ENCODE data around the gene PTTG2.

Gene PTTG2

GRCh38 chr4:37995981-37996775 is 36.0 kb downstream of the PTTG2 start:
- no peaks in the 10 kb centered on the region for H3K27me3 Mint-ChIP-seq (ENCODE audit: low read depth, poor library complexity)
- no peak overlapping the region for H3K4me3 Mint-ChIP-seq
- DNase-seq, result no peak
- H3K36me3 Mint-ChIP-seq (ENCODE audit: low read depth), result peaks cover 9% of the 10 kb centered on the region
- H3K27ac Mint-ChIP-seq, result no peak overlapping the region
- no peak for TF ChIP-seq CTCF (IDR thresholded peaks at IDR 0.05)
- H3K9me3 Mint-ChIP-seq, result peaks cover 5% of the 10 kb centered on the region
- H3K4me1 Mint-ChIP-seq, result peaks cover 61% of the 10 kb centered on the region

- Mint-ChIP-seq H3K4me1 (peaks cover 65% of the 10 kb centered on the region), H3K36me3 (ENCODE audit: low read depth) (no peaks in the 10 kb centered on the region), H3K9me3 (no peaks in the 10 kb centered on the region), H3K27ac (no peak overlapping the region), H3K4me3 (no peak overlapping the region), H3K27me3 (ENCODE audit: low read depth, poor library complexity) (no peaks in the 10 kb centered on the region)
- no peak for DNase-seq
- no peak for TF ChIP-seq CTCF (IDR thresholded peaks at IDR 0.05)
Measured at GRCh38 chr4:37998226-37998625, 38.0 kb downstream of the PTTG2 start.

GRCh38 chr4:37999000-37999716 is 39.0 kb downstream of the PTTG2 start:
- no peak overlapping the region for H3K4me3 Mint-ChIP-seq
- H3K27me3 Mint-ChIP-seq (ENCODE audit: low read depth, poor library complexity), result no peaks in the 10 kb centered on the region
- peaks cover 69% of the 10 kb centered on the region for H3K4me1 Mint-ChIP-seq
- no peaks in the 10 kb centered on the region for H3K9me3 Mint-ChIP-seq
- H3K36me3 Mint-ChIP-seq (ENCODE audit: low read depth), result no peaks in the 10 kb centered on the region
- no peak overlapping the region for H3K27ac Mint-ChIP-seq
- DNase-seq, result no peak
- TF ChIP-seq CTCF (IDR thresholded peaks at IDR 0.05), result no peak

- DNase-seq, result no peak
- no peaks in the 10 kb centered on the region for H3K9me3 Mint-ChIP-seq
Measured at GRCh38 chr4:37999965-38000364, 39.8 kb downstream of the PTTG2 start.

GRCh38 chr4:38001927-38002326 is 41.7 kb downstream of the PTTG2 start:
- H3K4me1 Mint-ChIP-seq, result peaks cover 74% of the 10 kb centered on the region
- no peaks in the 10 kb centered on the region for H3K9me3 Mint-ChIP-seq
- no peak for DNase-seq
- no peak overlapping the region for H3K4me3 Mint-ChIP-seq
- H3K27me3 Mint-ChIP-seq (ENCODE audit: low read depth, poor library complexity), result no peaks in the 10 kb centered on the region
- H3K27ac Mint-ChIP-seq, result no peak overlapping the region
- TF ChIP-seq CTCF (IDR thresholded peaks at IDR 0.05), result no peak
- no peaks in the 10 kb centered on the region for H3K36me3 Mint-ChIP-seq (ENCODE audit: low read depth)

More at GRCh38 chr4:37999965-38000364, 39.8 kb downstream of the PTTG2 start:
- Mint-ChIP-seq H3K27ac (no peak overlapping the region), H3K27me3 (ENCODE audit: low read depth, poor library complexity) (no peaks in the 10 kb centered on the region), H3K36me3 (ENCODE audit: low read depth) (no peaks in the 10 kb centered on the region), H3K4me1 (peaks cover 69% of the 10 kb centered on the region), H3K4me3 (no peak overlapping the region)
- no peak for TF ChIP-seq CTCF (IDR thresholded peaks at IDR 0.05)

All from nephron progenitor cell (in vitro differentiated cells).